Progenitor cell of endocrine pancreas (in vitro differentiated cells): ENCODE data around the gene NLGN1. TPM values are rescaled to one million over a fixed set of nuclear protein-coding genes. Genes with fewer than 3 reads are reported as not detected.

Experiments used
- DNase-seq: peaks from one replicate; pipeline ENCODE4 v3.0.0; 2021; ENCODE audit warnings: low spot score; ENCODE audit not compliant: unreplicated experiment
- H3K27ac Mint-ChIP-seq: 2 replicates; pipeline ENCODE4 v1.8.0; 2021; ENCODE audit warnings: mild to moderate bottlenecking, moderate library complexity, mixed read lengths
- H3K27me3 Mint-ChIP-seq: 2 replicates; pipeline ENCODE4 v1.8.0; 2021; ENCODE audit warnings: mixed read lengths
- H3K36me3 Mint-ChIP-seq: 2 replicates; pipeline ENCODE4 v1.8.0; 2022; ENCODE audit warnings: mixed read lengths; ENCODE audit not compliant: insufficient read depth
- H3K4me1 Mint-ChIP-seq: 2 replicates; pipeline ENCODE4 v1.8.0; 2021; ENCODE audit warnings: low read depth, mixed read lengths
- H3K4me3 Mint-ChIP-seq: 2 replicates; pipeline ENCODE4 v1.8.0; 2021; ENCODE audit warnings: low read depth, mild to moderate bottlenecking, moderate library complexity, mixed read lengths
- H3K9me3 Mint-ChIP-seq: 2 replicates; pipeline ENCODE4 v1.8.0; 2021; ENCODE audit warnings: low read depth, mixed read lengths
- total RNA-seq: library from RNA; stranded (reverse); gene quantifications from 2 replicates; pipeline ENCODE4 v1.2.1, GENCODE V29; 2021
- TF ChIP-seq, protein P1 (sequence below): fragments of 200-600 bp; sonication (generic); IDR thresholded peaks from one replicate; pipeline ENCODE4 v1.5.0; 2021; ENCODE audit warnings: antibody characterized with exemption, mild to moderate bottlenecking; ENCODE audit not compliant: unreplicated experiment

NLGN1 gene
- total RNA-seq, 1 donor from 2014 or later: 5.7 TPM

DNA sequence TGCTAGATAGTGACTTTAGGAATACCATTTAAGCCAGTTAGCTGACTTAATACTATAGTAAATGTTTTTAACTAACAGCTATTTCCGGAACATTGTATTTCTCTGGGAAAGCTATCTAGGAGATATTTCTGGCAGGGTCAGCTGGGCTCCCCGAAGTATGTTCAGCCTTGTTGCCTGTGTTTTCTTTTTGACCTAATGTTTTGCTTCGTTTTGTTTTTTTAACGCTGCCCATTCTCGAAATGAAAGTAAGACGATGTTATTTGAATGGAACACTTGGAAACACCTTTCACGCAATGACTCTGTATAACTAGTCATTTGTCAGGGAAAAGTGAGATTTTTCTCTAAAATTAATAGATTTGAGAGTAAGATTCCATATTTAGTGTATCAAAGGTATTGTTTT lies 758.7 kb downstream of the NLGN1 start:
- no peaks in the 10 kb centered on the region for H3K27me3 Mint-ChIP-seq
- H3K4me3 Mint-ChIP-seq: no peak overlapping the region
- DNase-seq: no peak
- no peaks in the 10 kb centered on the region for H3K9me3 Mint-ChIP-seq
- TF ChIP-seq, protein P1, sequence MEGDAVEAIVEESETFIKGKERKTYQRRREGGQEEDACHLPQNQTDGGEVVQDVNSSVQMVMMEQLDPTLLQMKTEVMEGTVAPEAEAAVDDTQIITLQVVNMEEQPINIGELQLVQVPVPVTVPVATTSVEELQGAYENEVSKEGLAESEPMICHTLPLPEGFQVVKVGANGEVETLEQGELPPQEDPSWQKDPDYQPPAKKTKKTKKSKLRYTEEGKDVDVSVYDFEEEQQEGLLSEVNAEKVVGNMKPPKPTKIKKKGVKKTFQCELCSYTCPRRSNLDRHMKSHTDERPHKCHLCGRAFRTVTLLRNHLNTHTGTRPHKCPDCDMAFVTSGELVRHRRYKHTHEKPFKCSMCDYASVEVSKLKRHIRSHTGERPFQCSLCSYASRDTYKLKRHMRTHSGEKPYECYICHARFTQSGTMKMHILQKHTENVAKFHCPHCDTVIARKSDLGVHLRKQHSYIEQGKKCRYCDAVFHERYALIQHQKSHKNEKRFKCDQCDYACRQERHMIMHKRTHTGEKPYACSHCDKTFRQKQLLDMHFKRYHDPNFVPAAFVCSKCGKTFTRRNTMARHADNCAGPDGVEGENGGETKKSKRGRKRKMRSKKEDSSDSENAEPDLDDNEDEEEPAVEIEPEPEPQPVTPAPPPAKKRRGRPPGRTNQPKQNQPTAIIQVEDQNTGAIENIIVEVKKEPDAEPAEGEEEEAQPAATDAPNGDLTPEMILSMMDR: no peak
- H3K36me3 Mint-ChIP-seq: no peaks in the 10 kb centered on the region
- no peaks in the 10 kb centered on the region for H3K4me1 Mint-ChIP-seq
- H3K27ac Mint-ChIP-seq: no peak overlapping the region

DNA sequence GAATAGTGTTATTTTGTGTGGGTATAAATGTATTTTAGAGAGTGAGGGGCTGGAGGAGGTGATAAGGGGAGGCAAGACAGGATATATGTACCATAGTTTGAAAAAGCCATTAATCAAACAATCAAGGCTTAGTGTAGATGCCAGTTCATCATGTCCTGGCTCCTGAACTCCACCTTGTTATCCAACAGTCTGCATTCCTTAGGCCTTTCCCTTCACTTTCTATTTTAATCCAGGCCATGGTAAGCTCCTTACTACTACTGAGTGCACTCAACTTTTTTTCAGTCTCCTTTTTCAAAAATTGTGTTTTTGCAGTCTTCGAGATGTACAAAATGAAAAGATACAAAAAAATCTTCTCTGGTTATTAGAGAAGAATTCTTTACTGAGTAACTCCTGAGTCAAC lies 761.1 kb downstream of the NLGN1 start:
- H3K4me1 Mint-ChIP-seq: no peaks in the 10 kb centered on the region
- H3K27me3 Mint-ChIP-seq: no peaks in the 10 kb centered on the region
- H3K9me3 Mint-ChIP-seq: peaks cover 8% of the 10 kb centered on the region
- no peak overlapping the region for H3K27ac Mint-ChIP-seq
- H3K4me3 Mint-ChIP-seq: no peak overlapping the region
- no peaks in the 10 kb centered on the region for H3K36me3 Mint-ChIP-seq
- no peak for DNase-seq
- TF ChIP-seq, protein P1: no peak

DNA sequence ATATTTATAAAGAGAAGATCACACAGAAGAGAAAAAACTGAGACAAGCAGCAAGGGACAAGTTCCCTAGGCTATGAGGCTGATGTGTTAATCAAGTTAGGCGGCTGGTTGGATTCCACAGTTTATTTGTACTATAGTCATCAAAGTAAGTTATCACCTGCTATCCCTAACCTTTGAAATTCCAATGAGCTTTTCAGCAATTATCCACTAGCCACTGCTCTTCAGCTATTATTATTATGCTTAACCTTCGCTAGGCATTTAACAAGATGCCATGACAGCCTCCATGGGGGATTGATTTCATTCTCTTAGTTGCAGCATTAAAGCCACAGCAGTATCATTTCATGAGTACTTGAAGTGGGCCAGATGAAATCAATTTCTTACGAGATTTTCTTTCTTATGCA lies 762.1 kb downstream of the NLGN1 start:
- Mint-ChIP-seq H3K36me3 (no peaks in the 10 kb centered on the region), H3K27ac (no peak overlapping the region), H3K4me3 (no peak overlapping the region), H3K9me3 (peaks cover 16% of the 10 kb centered on the region), H3K4me1 (no peaks in the 10 kb centered on the region), H3K27me3 (no peaks in the 10 kb centered on the region)
- no peak for DNase-seq
- TF ChIP-seq, protein P1: no peak

DNA sequence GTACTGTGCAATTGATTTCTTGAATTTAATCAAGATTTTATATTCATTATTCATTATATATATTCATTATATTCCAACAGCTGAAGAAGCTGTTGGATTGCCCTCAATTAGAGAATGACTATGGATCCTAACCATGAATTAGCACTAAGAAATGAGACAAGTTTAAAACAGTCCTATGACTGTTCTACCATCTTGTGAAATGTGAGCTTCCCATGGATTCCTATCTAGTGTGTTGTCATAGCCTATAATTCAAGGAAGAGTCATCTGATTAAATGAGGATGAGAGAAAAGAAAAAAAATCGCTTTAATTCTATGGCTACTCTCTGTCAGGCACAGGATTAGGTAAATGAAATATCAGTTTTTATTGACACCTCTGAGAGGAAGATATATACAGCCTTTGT lies 765.0 kb downstream of the NLGN1 start:
- no peak for DNase-seq
- Mint-ChIP-seq H3K4me3 (no peak overlapping the region), H3K27ac (no peak overlapping the region), H3K4me1 (no peaks in the 10 kb centered on the region), H3K9me3 (peaks cover 31% of the 10 kb centered on the region), H3K27me3 (no peaks in the 10 kb centered on the region), H3K36me3 (no peaks in the 10 kb centered on the region)
- TF ChIP-seq, protein P1: no peak

DNA sequence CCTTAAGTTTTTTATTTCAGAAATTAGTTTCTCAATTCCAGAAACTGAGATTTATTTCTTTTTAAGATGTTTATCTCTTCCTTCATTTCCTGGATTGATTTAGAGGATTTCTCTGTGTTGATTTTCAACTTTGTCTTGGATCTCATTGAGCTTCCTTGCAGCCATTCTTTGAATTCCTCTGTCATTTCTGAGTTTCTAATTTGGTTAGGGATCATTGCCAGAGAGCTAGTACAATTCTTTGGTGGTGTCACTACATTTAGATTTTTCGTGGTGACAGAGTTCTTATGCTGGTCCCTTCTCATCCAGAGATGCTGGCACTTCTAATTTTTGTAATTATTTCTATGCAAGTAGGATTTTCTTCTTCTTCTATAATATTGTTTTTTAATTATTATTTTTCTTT lies 770.5 kb downstream of the NLGN1 start:
- Mint-ChIP-seq H3K4me1 (no peaks in the 10 kb centered on the region), H3K27me3 (no peaks in the 10 kb centered on the region), H3K27ac (no peak overlapping the region), H3K4me3 (no peak overlapping the region), H3K36me3 (no peaks in the 10 kb centered on the region), H3K9me3 (peaks cover 25% of the 10 kb centered on the region)
- no peak for DNase-seq
- TF ChIP-seq, protein P1: no peak
